ENCODE results near the gene POLR1F. TPM values are rescaled to one million over a fixed set of nuclear protein-coding genes. Genes with fewer than 3 reads are reported as not detected.

Gene POLR1F
- total RNA-seq, 1 experiment from 2014 or later = 20.7 TPM

- intact Hi-C loops (cut with micrococcal nuclease; ENCODE audit: unreplicated experiment) (no loop called here), in situ Hi-C loops (cut with HindIII; ENCODE audit: low pct_unique_long_range_greater_than_20kb, low sequenced_read_pairs) (no loop called here)
- Histone ChIP-seq H3K27ac (ENCODE audit: low read length) (no peak overlapping the region), H3K9me3 (ENCODE audit: control insufficient read depth, insufficient read depth, low read depth, low read length) (no peaks in the 10 kb centered on the region), H3K4me3 (ENCODE audit: low read depth in 2 of 2, low read length in 2 of 2) (no peak overlapping the region), H3K36me3 (ENCODE audit: control insufficient read depth, insufficient read depth, low read length) (peaks cover 15% of the 10 kb centered on the region; the same call in 1 of the 2 replicates), H3K27me3 (ENCODE audit: control insufficient read depth, insufficient read depth, low read length) (no peaks in the 10 kb centered on the region), H3K4me1 (ENCODE audit: control insufficient read depth, insufficient read depth, low read length) (peaks cover 9% of the 10 kb centered on the region)
- DNase-seq (ENCODE audit: low read depth, low spot score) (no peak), ATAC-seq (no peak)
- TF ChIP-seq TCF7L2 (IDR thresholded peaks at IDR 0.05; ENCODE audit: low read depth, low read length) = no peak
- ChIA-PET POLR2A (no interaction called here), CTCF (no interaction called here)
- BruUV-seq (replicated peaks) = no TSS peak
Measured at GRCh38 chr7:19701471-19701870, 7.4 kb downstream of the POLR1F start.

- no TSS peak for BruUV-seq (replicated peaks)
- no peak overlapping the region for H3K27ac ChIP-seq (ENCODE audit: low read length)
- ATAC-seq (no peak), DNase-seq (ENCODE audit: low read depth, low spot score) (no peak)
- TF ChIP-seq POLR2AphosphoS5 (IDR thresholded peaks at IDR 0.05; ENCODE audit: low read depth, low read length) = no peak
- no peak for TF ChIP-seq TCF7L2 (IDR thresholded peaks at IDR 0.05; ENCODE audit: low read depth, low read length)
- ChIA-PET POLR2A (no interaction called here), CTCF (no interaction called here)
- no peaks in the 10 kb centered on the region for H3K27me3 ChIP-seq (ENCODE audit: control insufficient read depth, insufficient read depth, low read length)
- no peaks in the 10 kb centered on the region for H3K9me3 ChIP-seq (ENCODE audit: control insufficient read depth, insufficient read depth, low read depth, low read length)
- intact Hi-C loops (cut with micrococcal nuclease; ENCODE audit: unreplicated experiment) = no loop called here
- H3K4me3 ChIP-seq (ENCODE audit: low read depth in 2 of 2, low read length in 2 of 2) = no peak overlapping the region
- in situ Hi-C loops (cut with HindIII; ENCODE audit: low pct_unique_long_range_greater_than_20kb, low sequenced_read_pairs) = no loop called here
- H3K4me1 ChIP-seq (ENCODE audit: control insufficient read depth, insufficient read depth, low read length) = peaks cover 4% of the 10 kb centered on the region
- peaks cover 15% of the 10 kb centered on the region; the same call in 1 of the 2 replicates for H3K36me3 ChIP-seq (ENCODE audit: control insufficient read depth, insufficient read depth, low read length)
Measured at GRCh38 chr7:19700936-19701335, 7.9 kb downstream of the POLR1F start.

GRCh38 chr7:19698331-19698730 lies 10.5 kb downstream of the POLR1F start:
- no peaks in the 10 kb centered on the region for H3K4me1 ChIP-seq (ENCODE audit: control insufficient read depth, insufficient read depth, low read length)
- TF ChIP-seq SIN3A (IDR thresholded peaks at IDR 0.05; ENCODE audit: borderline replicate concordance, insufficient read depth, low read depth, low read length) (no peak), TCF7L2 (IDR thresholded peaks at IDR 0.05; ENCODE audit: low read depth, low read length) (no peak), REST (IDR thresholded peaks at IDR 0.05; ENCODE audit: insufficient read depth in 1 of 2, low read depth in 2 of 2, low read length in 1 of 2) (no peak), POLR2AphosphoS5 (IDR thresholded peaks at IDR 0.05; ENCODE audit: low read depth, low read length) (no peak)
- no TSS peak for BruUV-seq (replicated peaks)
- H3K9me3 ChIP-seq (ENCODE audit: control insufficient read depth, insufficient read depth, low read depth, low read length) = no peaks in the 10 kb centered on the region; the same call in 1 of the 2 replicates
- H3K27ac ChIP-seq (ENCODE audit: low read length) = no peak overlapping the region
- no peak for ATAC-seq
- H3K27me3 ChIP-seq (ENCODE audit: control insufficient read depth, insufficient read depth, low read length) = no peaks in the 10 kb centered on the region
- POLR2A ChIA-PET = no interaction called here
- intact Hi-C loops (cut with micrococcal nuclease; ENCODE audit: unreplicated experiment) (no loop called here), in situ Hi-C loops (cut with HindIII; ENCODE audit: low pct_unique_long_range_greater_than_20kb, low sequenced_read_pairs) (no loop called here)
- no peak overlapping the region for H3K4me3 ChIP-seq (ENCODE audit: low read depth in 2 of 2, low read length in 2 of 2)
- CTCF ChIA-PET = no interaction called here
- H3K36me3 ChIP-seq (ENCODE audit: control insufficient read depth, insufficient read depth, low read length) = peaks cover 15% of the 10 kb centered on the region; the same call in 1 of the 2 replicates
- no peak for DNase-seq (ENCODE audit: low read depth, low spot score)

- in situ Hi-C loops (cut with HindIII; ENCODE audit: low pct_unique_long_range_greater_than_20kb, low sequenced_read_pairs) = no loop called here
- Histone ChIP-seq H3K4me1 (ENCODE audit: control insufficient read depth, insufficient read depth, low read length) (no peaks in the 10 kb centered on the region), H3K27me3 (ENCODE audit: control insufficient read depth, insufficient read depth, low read length) (no peaks in the 10 kb centered on the region), H3K27ac (ENCODE audit: low read length) (no peak overlapping the region), H3K36me3 (ENCODE audit: control insufficient read depth, insufficient read depth, low read length) (peaks cover 9% of the 10 kb centered on the region; the same call in 1 of the 2 replicates), H3K9me3 (ENCODE audit: control insufficient read depth, insufficient read depth, low read depth, low read length) (no peaks in the 10 kb centered on the region; the same call in 1 of the 2 replicates), H3K4me3 (ENCODE audit: low read depth in 2 of 2, low read length in 2 of 2) (no peak overlapping the region)
- no peak for DNase-seq (ENCODE audit: low read depth, low spot score)
- no TSS peak for BruUV-seq (replicated peaks)
- ChIA-PET POLR2A (no interaction called here), CTCF (no interaction called here)
- TF ChIP-seq REST (IDR thresholded peaks at IDR 0.05; ENCODE audit: insufficient read depth in 1 of 2, low read depth in 2 of 2, low read length in 1 of 2) (no peak), CTCF (IDR thresholded peaks at IDR 0.05) (no peak), TCF7L2 (IDR thresholded peaks at IDR 0.05; ENCODE audit: low read depth, low read length) (no peak), POLR2AphosphoS5 (IDR thresholded peaks at IDR 0.05; ENCODE audit: low read depth, low read length) (no peak), SIN3A (IDR thresholded peaks at IDR 0.05; ENCODE audit: borderline replicate concordance, insufficient read depth, low read depth, low read length) (no peak)
- intact Hi-C loops (cut with micrococcal nuclease; ENCODE audit: unreplicated experiment) = no loop called here
- no peak for ATAC-seq
Measured at GRCh38 chr7:19696926-19697325, 11.9 kb downstream of the POLR1F start.
